ENCODE results near the gene SLC50A1.

SLC50A1 gene

DNA sequence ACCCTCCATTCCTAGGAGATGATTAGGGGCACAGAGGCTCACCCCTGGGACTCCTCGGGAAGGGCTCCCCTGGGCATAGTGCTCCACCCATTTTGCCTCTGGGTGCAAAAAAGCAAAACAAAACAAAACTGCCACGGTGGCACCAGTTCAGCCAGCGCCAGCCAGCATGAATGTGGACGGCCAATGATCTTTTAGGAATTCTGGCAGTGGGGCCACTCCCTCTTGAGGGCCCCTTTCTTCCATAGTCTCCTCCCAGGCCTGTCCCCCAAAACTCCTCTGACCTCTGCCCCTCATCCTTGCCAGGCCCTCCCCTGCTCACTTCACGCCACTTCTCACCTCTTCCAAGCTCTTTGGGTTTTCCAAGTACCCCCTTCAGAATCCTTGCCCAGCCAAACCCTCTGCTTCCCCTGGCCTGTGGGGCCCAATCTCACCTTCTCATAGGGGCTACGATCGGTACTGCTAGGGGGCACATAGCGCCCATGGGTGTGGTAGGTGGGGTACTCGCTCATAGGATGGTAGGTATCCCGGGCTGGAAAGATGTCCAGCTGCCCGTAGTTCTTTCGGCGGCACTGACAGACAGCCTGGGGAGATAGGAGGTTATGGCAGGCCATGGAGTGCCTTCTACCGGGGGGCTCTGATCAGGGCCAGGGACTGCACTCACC lies 51.3 kb downstream of the SLC50A1 start:
- Mint-ChIP-seq H3K4me3 (no peak overlapping the region), H3K36me3 (ENCODE audit: low read depth) (peaks cover 2% of the 10 kb centered on the region), H3K4me1 (peaks cover 4% of the 10 kb centered on the region), H3K27ac (no peak overlapping the region), H3K9me3 (no peaks in the 10 kb centered on the region), H3K27me3 (no peaks in the 10 kb centered on the region)
- no peak for DNase-seq
- no peak for ATAC-seq

GRCh38 chr1:155187456-155187891 lies 51.8 kb downstream of the SLC50A1 start:
- Mint-ChIP-seq H3K36me3 (ENCODE audit: low read depth) (peaks cover 2% of the 10 kb centered on the region), H3K27ac (no peak overlapping the region), H3K27me3 (no peaks in the 10 kb centered on the region), H3K4me1 (peaks cover 9% of the 10 kb centered on the region), H3K9me3 (no peaks in the 10 kb centered on the region), H3K4me3 (no peak overlapping the region)
- ATAC-seq = peak; percentile 12
- no peak for DNase-seq

DNA sequence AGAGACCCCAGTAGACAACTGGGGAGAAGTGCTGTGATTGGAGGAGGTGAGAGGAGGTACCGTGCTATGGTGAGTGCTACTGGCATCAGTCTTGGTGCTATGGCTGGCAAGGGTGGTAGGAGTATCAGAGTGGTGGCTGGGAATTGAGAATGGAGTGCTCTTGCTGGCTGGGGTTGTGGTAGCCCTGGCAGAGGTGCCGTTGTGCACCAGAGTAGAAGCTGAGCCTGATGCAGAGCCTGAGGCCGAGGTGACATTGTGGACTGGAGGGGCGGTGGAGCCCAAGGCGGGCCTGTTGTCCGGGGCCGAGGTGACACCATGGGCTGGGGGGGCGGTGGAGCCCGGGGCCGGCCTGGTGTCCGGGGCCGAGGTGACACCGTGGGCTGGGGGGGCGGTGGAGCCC lies 52.6 kb downstream of the SLC50A1 start:
- H3K4me1 Mint-ChIP-seq = peaks cover 12% of the 10 kb centered on the region
- ATAC-seq (no peak), DNase-seq (no peak)
- H3K9me3 Mint-ChIP-seq = no peaks in the 10 kb centered on the region
- H3K27ac Mint-ChIP-seq = peak overlapping the region; percentile 87
- H3K4me3 Mint-ChIP-seq = peak overlapping the region; percentile 27
- no peaks in the 10 kb centered on the region for H3K27me3 Mint-ChIP-seq
- peaks cover 2% of the 10 kb centered on the region for H3K36me3 Mint-ChIP-seq (ENCODE audit: low read depth)

Data from activated naive CD8-positive, alpha-beta T cell treated with anti-CD3 and anti-CD28 coated beads, Interleukin-2, amount 50 U/mL, for 24 hours (primary cell).